ENCODE data around the gene APCDD1L.

APCDD1L gene

DNA sequence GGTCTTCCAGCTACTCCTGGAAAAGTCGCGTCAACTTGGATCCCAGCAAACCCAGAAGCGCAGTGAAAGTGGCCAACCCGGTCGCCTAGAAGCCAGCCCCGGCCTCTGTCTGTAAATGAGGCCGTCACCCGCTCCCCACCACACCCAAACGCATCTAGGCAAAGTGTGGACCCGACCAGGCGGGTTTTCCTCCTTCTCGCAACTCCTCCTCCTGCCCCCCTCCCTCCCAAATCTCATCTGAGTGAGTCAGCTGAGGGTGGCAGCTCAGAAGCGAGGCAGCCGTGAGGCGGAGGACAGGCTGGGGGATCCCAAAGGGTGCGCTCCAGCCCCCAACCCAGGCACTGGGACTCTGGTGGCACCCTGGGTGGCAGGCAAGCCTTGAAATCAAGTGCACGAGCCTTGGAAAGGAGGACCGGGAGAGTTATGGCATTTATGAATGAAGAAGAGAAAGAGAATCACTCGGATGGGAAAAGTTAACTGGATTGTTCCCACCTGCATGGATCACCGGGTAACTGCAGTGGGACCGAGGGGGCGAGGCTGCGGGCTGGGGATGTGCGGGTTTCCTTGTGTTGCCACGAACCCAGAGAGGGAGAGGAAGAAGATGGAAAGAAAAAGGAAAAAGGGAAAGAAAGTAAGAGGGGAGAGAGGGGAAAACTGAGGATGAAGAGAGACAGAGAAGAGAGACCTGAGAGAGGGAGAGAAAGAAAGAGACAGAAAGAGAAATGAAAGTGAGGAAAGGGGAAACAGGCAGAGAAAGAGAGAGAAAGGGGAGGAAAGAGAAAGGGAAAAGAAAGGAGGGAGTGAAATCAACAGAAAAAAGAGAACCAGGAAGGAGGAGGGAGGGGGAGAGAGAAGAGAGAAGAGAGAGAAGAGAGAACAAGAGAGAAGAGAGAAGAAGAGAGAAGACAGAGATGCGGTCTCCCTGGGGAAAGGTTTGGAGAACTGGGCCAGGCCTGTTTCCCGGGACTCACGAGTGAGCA is at the start of gene APCDD1L:
Gene APCDD1L, minus strand, starts transcription at position 167 of the 980 bp plus-strand sequence. CDS start 692 bp downstream, outside the sequence.
- DNase-seq (ENCODE audit: low spot score) = peak; percentile 77

DNA sequence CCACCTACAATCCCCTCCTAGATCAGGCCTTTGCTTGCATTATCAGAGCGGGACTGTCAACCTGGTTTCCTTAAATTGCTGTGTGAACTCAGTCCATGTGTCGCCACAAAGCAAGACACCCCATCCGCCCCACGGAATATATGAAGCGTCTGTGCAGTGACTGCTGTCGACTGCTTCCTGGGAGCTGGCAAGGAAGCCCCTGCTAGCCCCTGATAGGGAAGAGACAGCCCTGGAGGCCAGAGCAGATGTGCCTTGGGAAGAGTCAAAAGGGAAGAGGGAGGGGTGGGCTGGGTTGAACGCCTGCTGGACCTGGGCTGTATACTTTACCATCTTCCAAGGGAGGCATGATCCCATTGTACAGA is 44.1 kb upstream of the APCDD1L start:
- no peak for DNase-seq (ENCODE audit: low spot score)

DNA sequence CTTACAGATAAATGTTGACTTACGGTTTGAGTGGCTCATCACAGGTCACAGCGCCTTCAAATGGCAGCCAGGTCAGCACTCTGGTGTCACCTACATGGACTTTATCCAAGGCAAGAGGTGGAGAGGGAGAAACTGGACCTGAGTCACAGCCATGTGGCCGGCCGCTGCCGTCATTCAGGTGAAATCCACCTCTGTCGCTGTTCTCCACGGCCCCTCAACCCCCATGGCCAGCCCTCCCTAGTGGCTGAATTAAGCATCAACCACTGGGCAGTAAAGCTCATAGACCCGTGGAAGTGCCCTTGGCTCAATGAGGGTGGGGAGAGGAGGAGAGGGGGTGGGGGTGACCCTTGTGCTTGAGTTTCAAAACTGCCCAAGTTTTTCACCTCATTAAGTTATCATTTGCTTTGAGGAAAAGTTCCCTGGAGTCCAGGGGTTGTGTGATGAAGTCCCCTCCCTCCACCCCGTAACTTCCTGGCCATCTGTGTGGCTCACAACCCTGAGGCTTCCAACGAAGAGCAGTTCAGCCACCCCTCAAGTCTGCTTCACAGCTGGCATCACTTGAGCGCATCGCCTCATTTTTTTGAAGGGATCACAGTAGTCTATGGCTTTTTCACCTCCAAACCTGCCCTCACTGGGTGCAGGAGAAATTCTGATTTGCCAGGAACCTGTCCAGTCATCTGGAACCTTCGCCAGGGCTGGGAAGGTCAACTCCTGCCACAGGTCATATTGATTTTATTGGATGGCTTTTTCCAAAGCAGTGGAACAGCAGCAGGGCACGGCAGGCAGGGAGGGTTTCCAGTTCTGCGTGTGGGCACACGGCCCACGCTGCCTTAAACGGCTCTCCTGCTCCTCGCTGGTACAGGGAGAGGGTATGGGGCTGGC is 43.5 kb upstream of the APCDD1L start:
- no peak for DNase-seq (ENCODE audit: low spot score)

DNA sequence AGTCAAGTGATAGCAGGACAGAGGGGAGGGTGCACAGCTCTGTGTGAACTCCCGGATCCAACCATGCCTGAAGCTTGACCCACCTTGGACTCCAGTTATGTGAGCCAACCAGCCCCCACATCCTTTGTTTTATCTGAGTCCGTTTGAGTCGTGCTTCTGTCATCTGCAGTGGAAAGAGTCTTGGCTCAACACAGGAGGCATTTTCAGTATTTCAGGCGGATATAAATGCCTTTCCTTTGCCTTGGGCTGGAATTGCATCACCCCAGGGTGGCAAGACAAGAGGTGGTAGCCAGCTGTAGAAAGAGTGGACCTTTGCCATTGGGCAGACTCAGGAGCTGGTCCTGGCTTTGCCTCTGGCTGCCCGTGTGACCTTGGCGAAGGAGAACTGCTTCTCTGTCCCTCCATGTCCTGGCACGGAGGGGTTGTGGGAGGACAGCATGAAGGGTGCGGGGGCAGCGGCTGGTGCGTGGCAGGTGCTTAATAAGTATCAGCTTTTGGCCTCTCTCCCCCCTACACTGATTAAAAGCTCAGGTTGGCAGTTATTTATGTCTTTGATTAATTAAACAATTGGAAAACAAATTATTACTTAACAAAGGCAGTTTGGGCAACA is 42.6 kb upstream of the APCDD1L start:
- no peak for DNase-seq (ENCODE audit: low spot score)

DNA sequence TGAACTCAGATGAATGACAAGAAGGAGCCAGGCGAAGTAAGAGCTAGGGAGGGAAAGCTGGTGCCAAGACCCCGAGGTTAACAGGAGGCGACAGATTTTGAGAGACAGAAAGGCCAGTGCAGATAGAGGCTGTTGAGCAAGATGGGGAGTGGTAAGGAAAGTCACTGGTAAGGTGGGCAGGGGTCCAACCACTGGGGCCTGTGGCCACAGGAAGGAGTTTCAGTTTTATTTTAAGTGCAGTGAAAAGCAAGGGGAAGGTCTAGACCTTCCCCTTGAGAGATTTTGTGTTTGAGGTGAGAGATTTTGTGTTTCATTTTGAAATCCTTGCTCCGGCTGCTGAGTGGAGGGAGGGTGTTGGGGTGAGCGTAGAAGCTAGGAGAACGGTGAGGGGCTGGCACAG is 41.8 kb upstream of the APCDD1L start:
- no peak for DNase-seq (ENCODE audit: low spot score)

DNA sequence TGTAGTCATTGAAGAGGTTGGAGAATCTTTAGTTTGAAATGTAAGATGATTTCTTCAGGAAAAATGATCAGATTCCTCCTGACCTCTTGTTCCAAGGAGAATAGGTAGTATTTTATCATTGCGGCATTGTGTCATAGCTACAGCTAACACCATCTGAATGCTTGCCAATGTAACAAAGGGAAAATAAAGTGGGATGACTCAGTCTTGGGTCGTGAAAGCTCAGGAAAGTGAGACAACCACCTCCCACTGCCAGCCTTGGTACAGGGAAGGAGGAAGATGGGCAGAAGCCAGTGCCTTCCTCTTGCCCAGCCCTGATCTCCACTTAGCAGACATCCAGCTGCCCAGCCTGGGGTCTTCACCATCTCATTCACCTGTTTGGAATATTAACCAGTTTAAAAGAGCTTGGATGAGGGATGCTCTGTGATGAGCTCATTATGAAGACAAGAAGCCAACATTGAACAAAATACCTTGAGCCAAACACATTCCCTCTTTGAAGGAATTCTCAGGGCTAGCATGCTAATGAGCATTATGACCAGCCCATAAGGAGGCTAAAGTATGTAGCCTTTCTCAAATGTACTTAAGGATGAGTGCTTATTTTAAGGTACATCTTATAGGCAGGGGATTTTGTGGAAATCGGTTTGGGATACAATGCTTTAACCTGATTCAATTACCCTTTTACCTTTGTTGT is 40.0 kb upstream of the APCDD1L start:
- DNase-seq (ENCODE audit: low spot score) = peak; percentile 75

DNA sequence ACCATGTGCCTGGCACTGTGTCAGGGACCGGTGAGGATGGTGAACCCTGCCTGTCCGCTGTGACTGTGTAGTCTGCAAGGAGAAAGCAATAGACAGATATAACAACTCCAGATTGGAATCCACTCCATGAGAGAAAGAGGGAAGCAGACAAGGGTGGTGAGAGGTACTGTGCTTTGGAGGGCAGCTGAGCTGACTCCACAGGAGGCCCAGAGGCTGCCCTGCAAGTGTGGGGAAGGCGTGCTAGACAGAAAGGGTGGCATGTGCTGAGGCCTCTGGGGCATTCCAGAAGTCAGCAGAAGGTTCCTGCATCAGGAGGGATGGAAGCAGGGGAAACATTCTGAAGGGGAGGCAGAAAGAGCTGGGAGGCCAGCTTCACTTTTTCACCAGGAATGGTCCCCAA is 39.3 kb upstream of the APCDD1L start:
- DNase-seq (ENCODE audit: low spot score) = no peak

DNA sequence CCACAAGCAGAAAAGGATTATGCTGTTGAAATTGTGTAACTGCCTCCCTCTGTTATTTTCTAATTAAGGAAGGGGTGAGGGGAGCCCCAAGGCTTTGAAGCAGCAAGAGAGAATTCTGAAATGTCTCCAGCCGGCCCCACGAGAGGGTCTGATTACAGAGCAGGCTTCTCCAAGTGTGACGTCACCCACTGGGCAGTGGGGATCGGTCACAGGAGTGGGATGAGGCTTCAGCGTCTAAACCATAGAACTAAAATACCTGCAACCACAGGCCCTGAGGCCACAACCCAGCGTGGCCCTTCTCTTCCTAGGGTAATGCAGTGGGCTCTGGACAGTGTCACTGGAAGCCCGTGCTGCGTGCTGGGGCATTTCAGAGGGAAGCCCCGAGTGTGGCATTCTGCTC is 38.6 kb upstream of the APCDD1L start:
- no peak for DNase-seq (ENCODE audit: low spot score)

DNA sequence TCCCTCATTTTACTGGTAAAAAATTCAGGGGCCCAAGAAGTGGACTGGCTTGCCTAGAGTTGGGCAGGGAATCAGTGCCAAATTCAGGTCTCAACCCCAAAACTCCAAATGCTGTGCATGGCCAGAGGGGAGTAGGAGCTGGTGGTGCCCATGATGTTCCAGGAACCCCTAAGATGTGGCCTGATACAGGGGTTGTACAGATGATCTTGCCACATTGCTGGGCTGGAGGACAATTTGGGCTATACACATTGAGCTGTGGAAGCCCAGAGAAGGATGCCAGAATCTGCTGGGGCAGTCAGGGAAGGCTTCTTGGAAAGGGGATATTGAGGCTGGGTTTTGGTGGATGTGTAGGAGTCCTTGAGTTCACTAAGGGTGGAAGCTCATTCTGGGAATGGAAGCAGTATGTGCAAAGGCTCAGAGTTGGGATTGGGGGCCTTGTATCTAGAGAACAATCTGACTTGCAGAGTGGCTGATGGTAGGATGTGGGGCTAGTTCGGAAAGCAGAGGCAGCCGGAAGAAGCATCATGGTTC is 38.0 kb upstream of the APCDD1L start:
- no peak for DNase-seq (ENCODE audit: low spot score)

DNA sequence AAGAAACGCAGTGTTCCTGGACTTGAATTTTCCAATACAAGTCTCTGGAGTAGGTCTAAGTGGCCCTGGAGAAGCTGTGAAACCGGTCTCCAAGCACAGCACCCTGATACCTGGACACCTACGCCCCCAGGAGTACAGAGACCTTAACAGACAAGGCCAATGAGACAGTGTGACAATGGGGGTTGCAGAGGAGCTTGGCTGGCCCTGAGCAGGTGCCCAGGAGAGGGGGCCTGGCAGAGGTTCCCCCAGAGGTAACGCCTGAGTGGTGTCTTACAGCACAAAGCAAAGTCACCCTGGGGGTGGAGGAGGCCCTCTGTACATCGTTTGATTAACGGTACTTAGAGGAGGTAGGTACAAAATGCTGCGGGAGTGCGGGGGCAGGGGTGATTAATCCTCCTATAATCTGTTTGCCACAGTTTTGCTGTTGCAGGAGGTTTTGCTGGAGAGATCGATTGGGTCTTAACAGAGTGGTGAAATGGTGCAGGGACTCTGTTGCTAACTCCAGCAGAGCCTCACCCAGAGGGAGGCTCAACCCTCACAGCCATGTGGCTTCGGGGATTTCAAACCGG is 37.3 kb upstream of the APCDD1L start:
- no peak for DNase-seq (ENCODE audit: low spot score)

DNA sequence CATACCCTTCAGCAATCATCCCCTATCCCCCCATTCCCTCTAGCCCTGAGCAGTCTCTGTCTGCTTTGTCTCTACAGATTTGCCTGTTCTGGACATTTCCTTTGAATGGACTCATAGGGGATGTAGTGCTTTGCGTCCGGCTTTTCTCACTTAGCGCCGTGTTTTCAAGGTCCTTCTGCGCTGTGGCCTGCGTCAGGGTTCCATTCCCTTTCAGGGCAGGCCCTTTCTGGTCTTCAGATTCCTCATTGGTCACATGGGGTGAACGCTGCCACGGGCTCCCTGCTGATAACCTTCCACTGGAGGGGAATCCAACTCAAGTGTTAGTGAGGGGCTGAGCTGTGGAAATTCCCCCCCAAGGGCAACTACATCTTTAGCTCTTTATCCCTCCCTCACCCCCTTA is 36.4 kb upstream of the APCDD1L start:
- DNase-seq (ENCODE audit: low spot score) = no peak

DNA sequence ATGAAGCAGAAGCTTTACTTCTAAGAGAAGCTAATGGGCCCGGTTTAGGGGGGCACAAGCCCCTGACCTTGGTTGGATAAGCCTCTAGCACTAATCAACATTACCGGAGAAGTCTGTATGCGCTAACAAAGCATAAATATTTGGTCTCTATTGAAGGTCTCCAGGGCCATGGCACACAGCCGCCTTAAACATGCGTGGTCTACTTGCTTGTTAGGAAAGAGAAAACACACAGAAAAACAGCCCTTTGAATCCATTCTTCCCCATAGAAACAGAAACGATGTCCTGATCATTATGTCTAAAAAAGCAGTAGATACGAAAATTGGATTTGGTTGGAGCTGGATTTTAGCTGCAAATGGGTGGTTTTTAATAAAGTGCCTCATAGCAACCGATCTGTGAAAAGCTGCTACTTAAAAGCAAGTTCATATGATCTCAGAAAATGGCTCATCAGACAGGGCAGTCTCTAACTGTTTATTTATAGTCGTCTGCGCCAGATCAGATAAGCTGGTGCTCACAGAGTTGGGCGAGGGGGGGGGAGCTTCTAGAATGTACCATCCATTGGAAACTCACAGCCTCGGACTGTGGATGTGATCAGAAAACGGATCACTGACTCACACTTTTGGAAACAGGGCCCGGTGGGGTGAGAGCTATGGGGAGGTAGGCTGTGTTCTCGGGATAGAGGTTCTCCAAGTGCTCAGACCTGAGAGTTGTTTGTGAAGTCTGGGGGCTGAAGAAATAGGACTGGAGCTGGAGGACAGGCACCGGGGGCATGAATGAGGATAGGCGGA is 35.3 kb upstream of the APCDD1L start:
- peak; percentile 92 for DNase-seq (ENCODE audit: low spot score)

DNA sequence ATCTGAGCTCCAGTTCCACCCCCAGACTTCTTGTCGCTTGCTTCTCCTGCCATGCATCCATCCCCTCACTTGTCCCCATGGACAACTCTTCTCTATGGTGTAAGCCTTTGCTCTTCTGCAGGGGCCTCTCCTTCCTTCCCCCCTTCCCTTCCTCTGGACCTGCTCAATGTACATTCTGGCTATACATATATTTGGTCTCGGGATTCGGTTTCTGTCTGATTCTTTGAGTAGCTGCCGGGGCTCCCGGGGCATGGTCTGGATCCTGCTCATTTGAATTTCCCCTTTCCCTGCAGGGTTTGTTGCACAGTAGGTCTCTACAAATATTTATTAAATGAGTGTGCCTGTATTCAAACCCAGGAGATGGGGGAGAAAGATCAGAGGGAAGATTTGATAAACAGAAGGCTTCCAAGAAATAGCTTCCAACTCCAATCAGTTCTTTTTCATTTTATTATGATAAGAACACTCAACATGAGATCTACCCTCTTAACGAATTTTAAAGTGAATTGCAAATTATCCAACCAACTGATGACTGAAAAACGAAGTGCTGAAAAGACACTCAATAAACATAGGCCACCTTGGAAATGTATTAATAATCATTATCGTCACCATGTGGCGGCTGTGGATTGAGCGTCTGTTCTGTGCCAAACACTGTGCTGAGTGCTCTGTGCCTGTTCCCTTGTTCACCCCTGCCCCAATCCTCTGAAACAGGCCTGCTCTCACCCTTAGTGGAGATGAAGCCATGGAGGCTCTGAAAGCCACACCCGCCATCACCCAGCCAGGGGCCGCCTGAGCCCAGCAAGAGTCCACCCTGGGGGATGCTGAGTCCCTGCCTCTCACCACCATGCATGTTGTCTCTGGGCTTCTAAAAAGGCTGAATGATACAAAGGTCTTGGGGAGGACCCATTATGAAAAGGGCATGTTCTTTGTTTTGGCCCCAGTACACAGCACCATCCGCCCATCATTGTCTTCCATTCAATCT is 34.3 kb upstream of the APCDD1L start:
- DNase-seq (ENCODE audit: low spot score) = no peak

DNA sequence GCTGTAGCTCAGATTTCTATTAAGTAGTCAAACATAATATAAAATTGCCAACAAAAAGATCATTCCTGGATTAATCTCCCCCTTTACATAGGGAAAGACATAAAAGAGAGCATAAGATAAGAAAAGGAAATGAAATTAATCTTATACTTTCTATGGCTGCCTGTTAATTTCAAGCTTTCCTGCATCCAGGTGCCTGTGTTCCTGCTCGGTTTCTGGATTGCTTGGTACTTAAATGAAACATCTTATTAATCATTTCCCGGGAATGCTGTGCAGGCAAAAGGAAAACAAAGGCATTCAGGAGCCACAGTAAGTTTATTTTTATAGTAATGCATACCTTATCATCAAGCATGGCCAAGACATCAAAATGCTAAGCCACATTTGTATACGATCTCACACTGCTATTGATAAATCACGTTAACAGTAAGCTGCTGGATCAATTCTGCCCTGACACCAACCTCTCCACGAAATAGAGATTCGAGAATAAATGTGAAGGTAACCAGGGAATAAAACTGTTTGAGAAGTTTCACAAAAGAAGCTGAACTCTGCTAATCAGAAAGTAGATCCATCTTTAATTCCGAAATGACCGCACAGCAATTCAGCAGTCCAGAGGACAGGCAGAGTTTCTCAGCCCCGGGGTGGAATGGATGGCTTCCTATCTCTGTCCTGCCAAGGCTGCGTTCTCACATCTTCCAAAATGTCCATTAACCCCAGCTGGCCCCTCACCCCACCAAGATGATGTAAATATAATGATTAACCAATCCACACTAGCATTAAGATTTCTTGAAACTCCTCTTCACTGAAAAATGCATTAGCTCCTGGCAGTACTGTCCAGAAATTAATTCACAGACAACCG is 32.6 kb upstream of the APCDD1L start:
- peak; percentile 47 for DNase-seq (ENCODE audit: low spot score)

DNA sequence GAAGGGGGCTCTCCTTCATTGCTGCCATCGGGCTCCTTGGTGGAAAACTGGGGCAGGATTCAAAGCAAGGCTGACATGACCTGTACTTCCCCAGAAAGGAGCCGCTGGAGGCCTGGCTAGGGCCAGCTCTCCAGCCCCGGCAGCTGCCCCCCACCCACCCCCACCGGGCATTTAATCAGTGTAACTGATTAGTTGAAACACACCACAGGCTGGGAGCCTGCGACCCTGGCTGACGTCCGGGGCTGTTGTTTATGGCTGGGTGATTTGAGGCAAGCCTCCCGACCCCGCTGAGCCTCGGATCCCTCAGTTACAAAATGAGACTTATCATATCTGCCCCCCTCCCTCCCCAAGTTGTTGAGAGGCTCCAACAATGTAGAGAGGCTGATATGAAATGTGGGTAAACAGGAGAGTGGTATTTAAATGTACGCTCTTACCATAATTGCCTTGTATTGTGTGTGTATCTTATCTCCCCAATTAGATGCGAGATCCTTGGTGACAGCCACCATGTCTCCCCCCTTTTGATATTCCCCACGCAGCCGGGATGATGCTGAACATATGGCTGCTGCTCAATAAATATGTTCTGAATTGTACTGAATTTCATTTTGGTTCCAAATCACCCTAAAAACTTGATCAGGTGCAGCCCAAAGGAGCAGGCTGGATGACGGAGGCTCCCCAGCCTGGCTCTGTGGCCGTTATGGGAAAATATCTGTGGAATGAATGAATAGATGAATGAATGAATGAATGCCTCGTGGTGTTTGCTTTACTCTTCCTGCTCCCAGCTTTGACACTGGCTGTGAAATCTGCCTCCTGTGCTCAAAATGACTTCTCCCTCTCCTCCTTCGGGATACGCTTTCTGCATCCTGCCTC is 31.8 kb upstream of the APCDD1L start:
- DNase-seq (ENCODE audit: low spot score) = no peak

DNA sequence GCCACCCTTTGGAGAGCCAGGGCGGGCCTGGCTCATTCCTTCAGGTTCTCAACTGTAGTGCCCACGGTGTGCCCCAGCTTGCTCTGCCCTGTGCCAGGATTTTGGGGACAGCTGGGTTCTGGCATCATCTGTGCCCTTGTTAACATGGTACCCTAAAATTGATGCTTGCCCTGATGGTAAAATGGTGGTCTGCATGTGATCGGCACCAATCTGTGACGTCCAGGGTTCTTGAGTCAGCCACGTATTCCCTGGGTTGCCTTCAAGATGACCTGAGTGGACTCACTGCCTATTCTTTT is 31.2 kb upstream of the APCDD1L start:
- DNase-seq (ENCODE audit: low spot score) = no peak

All from hepatic stellate cell (primary cell).